ENCODE measurements around the gene VWDE.

- TF ChIP-seq CTCF (IDR thresholded peaks at IDR 0.05 in 2 of 3, conservative IDR thresholded peaks at IDR 0.05 in 1 of 3; ENCODE audit: borderline replicate concordance in 1 of 3, insufficient read depth in 1 of 3, low read depth in 2 of 3, low read length in 2 of 3): no peak
- no peak for TF ChIP-seq POLR2A (IDR thresholded peaks at IDR 0.05; ENCODE audit: borderline replicate concordance, extremely low read depth, insufficient read depth, insufficient read length)
- TF ChIP-seq SP1 (IDR thresholded peaks at IDR 0.05; ENCODE audit: low read depth): no peak
- TF ChIP-seq ATF3 (IDR thresholded peaks at IDR 0.05): no peak
- no peak for TF ChIP-seq EZH2phosphoT487 (IDR thresholded peaks at IDR 0.05; ENCODE audit: borderline replicate concordance)
- no peak for TF ChIP-seq EZH2 (IDR thresholded peaks at IDR 0.05)
- no peak for TF ChIP-seq REST (IDR thresholded peaks at IDR 0.05; ENCODE audit: low read depth)
These were observed 14.8 kb upstream of the VWDE start for GRCh38 chr7:12418452-12418851.
